BLaER1 treated with 17β-estradiol and CSF1 and Interleukin-3, amounts not matched to agents 10 nM and 100 nM (cell line): ENCODE data around the gene SLFN12.

Source experiments
- H3K27ac ChIP-seq, 11 experiments: shearing (Covaris generic); formaldehyde crosslinking; 2 replicates each; pipeline ENCODE4 v1.8.1; 2022
- H3K27me3 ChIP-seq, 11 experiments: shearing (Covaris generic); formaldehyde crosslinking; 2 replicates each; pipeline ENCODE4 v1.8.1; 2022
- H3K36me3 ChIP-seq, 11 experiments: shearing (Covaris generic); formaldehyde crosslinking; 2 replicates each; pipeline ENCODE4 v1.8.1; 2022
- H3K4me1 ChIP-seq, 10 experiments: shearing (Covaris generic); formaldehyde crosslinking; 2 replicates each; pipeline ENCODE4 v1.8.1; 2022
- H3K4me2 ChIP-seq, 11 experiments: shearing (Covaris generic); formaldehyde crosslinking; 2 replicates each; pipeline ENCODE4 v1.8.1; 2022
- H3K4me3 ChIP-seq, 10 experiments: shearing (Covaris generic); formaldehyde crosslinking; 2 replicates each; pipeline ENCODE4 v1.8.1; 2022
- H3K9ac ChIP-seq, 11 experiments: shearing (Covaris generic); formaldehyde crosslinking; 2 replicates each; pipeline ENCODE4 v1.8.1; 2022
- H3K9me3 ChIP-seq, 11 experiments: shearing (Covaris generic); formaldehyde crosslinking; replicated peaks in 1 of 11; 2 replicates each; pipeline ENCODE4 v1.8.1; 2022
- H4K20me1 ChIP-seq, 11 experiments: shearing (Covaris generic); formaldehyde crosslinking; 2 replicates each; pipeline ENCODE4 v1.8.1; 2022
- Cebpa-rat ChIP-seq, 11 experiments: shearing (Covaris generic); IDR thresholded peaks; 2 replicates each; pipeline ENCODE4 v1.8.1; 2022

Gene SLFN12

GRCh38 chr17:35390156-35390555 is 42.1 kb downstream of the SLFN12 start:
- Histone ChIP-seq H3K9ac (peak overlapping the region in 3 of 11 experiments; percentile 13 to 59 (median 23); a peak in 6 of 22 replicates), H3K4me3 (peak overlapping the region in 1 of 10 experiments; percentile 13; a peak in 1 of 20 replicates), H3K4me1 (peaks cover 0 to 60% (median 37%) of the 10 kb centered on the region in 10 experiments; a peak in 14 of 20 replicates), H3K36me3 (no peaks in the 10 kb centered on the region), H3K27me3 (no peaks in the 10 kb centered on the region), H3K9me3 (peaks cover 0 to 23% (median 6%) of the 10 kb centered on the region in 11 experiments; a peak in 14 of 22 replicates), H3K27ac (peak overlapping the region in 8 of 11 experiments; percentile 45 to 83 (median 68); a peak in 14 of 22 replicates), H3K4me2 (peak overlapping the region in 8 of 11 experiments; percentile 52 to 93 (median 80); a peak in 15 of 22 replicates), H4K20me1 (no peaks in the 10 kb centered on the region)
- TF ChIP-seq Cebpa-rat (IDR thresholded peaks at IDR 0.05) = no peak

- no peak for TF ChIP-seq Cebpa-rat (IDR thresholded peaks at IDR 0.05)
- Histone ChIP-seq H4K20me1 (no peaks in the 10 kb centered on the region), H3K27me3 (no peaks in the 10 kb centered on the region), H3K27ac (no peak overlapping the region), H3K9me3 (peaks cover 22 to 50% (median 28%) of the 10 kb centered on the region in 11 experiments), H3K9ac (no peak overlapping the region), H3K36me3 (0 out of 22 replicates have a peak, but pooled peaks cover 0 to 9% (median 0%) of the 10 kb centered on the region in 11 experiments), H3K4me3 (no peak overlapping the region), H3K4me1 (peaks cover 0 to 46% (median 32%) of the 10 kb centered on the region in 10 experiments; a peak in 14 of 20 replicates), H3K4me2 (no peak overlapping the region)
These were observed 44.8 kb downstream of the SLFN12 start for GRCh38 chr17:35387496-35387895.

GRCh38 chr17:35377706-35378105 is 54.6 kb downstream of the SLFN12 start:
- Histone ChIP-seq H3K27me3 (no peaks in the 10 kb centered on the region), H3K27ac (peak overlapping the region in 4 of 11 experiments; percentile 36 to 99 (median 88); a peak in 8 of 22 replicates), H3K4me1 (peaks cover 9 to 53% (median 27%) of the 10 kb centered on the region in 10 experiments), H4K20me1 (peaks cover 0 to 2% (median 0%) of the 10 kb centered on the region in 11 experiments; a peak in 2 of 22 replicates), H3K9me3 (peaks cover 1 to 26% (median 15%) of the 10 kb centered on the region in 11 experiments; a peak in 19 of 22 replicates), H3K36me3 (no peaks in the 10 kb centered on the region), H3K9ac (no peak overlapping the region), H3K4me3 (no peak overlapping the region), H3K4me2 (peak overlapping the region in 5 of 11 experiments; percentile 49 to 92 (median 84); a peak in 9 of 22 replicates)
- TF ChIP-seq Cebpa-rat (IDR thresholded peaks at IDR 0.05) = no peak

GRCh38 chr17:35377068-35377467 is 55.2 kb downstream of the SLFN12 start:
- Histone ChIP-seq H3K27ac (peak overlapping the region in 4 of 11 experiments; percentile 24 to 99 (median 88); a peak in 7 of 22 replicates), H3K36me3 (0 out of 22 replicates have a peak, but pooled peaks cover 0 to 2% (median 0%) of the 10 kb centered on the region in 11 experiments), H3K9me3 (peaks cover 0 to 22% (median 12%) of the 10 kb centered on the region in 11 experiments; a peak in 19 of 22 replicates), H3K4me3 (no peak overlapping the region), H4K20me1 (peaks cover 0 to 8% (median 0%) of the 10 kb centered on the region in 11 experiments; a peak in 4 of 22 replicates), H3K27me3 (no peaks in the 10 kb centered on the region), H3K9ac (no peak overlapping the region), H3K4me1 (peaks cover 9 to 53% (median 29%) of the 10 kb centered on the region in 10 experiments), H3K4me2 (peak overlapping the region in 6 of 11 experiments; percentile 16 to 92 (median 84); a peak in 9 of 22 replicates)
- TF ChIP-seq Cebpa-rat (IDR thresholded peaks at IDR 0.05) = no peak

GRCh38 chr17:35376245-35376644 is 56.1 kb downstream of the SLFN12 start:
- Histone ChIP-seq H3K36me3 (peaks cover 0 to 10% (median under 1%) of the 10 kb centered on the region in 11 experiments; a peak in 8 of 22 replicates), H4K20me1 (peaks cover 0 to 16% (median 0%) of the 10 kb centered on the region in 11 experiments; a peak in 4 of 22 replicates), H3K27me3 (no peaks in the 10 kb centered on the region), H3K9me3 (peaks cover 0 to 22% (median 12%) of the 10 kb centered on the region in 11 experiments; a peak in 17 of 22 replicates), H3K4me1 (peaks cover 9 to 53% (median 33%) of the 10 kb centered on the region in 10 experiments), H3K4me2 (peak overlapping the region; percentile 61 to 98 (median 84)), H3K27ac (peak overlapping the region; percentile 38 to 99 (median 74); a peak in 20 of 22 replicates), H3K9ac (peak overlapping the region in 10 of 11 experiments; percentile 6 to 79 (median 58); a peak in 15 of 22 replicates), H3K4me3 (peak overlapping the region in 4 of 10 experiments; percentile 3 to 23 (median 17); a peak in 4 of 20 replicates)
- no peak for TF ChIP-seq Cebpa-rat (IDR thresholded peaks at IDR 0.05)

GRCh38 chr17:35374766-35375344 is 57.4 kb downstream of the SLFN12 start:
- Histone ChIP-seq H3K36me3 (peaks cover 4 to 21% (median 14%) of the 10 kb centered on the region in 11 experiments; a peak in 20 of 22 replicates), H4K20me1 (peaks cover 0 to 30% (median 0%) of the 10 kb centered on the region in 11 experiments; a peak in 5 of 22 replicates), H3K27me3 (no peaks in the 10 kb centered on the region), H3K4me3 (peak overlapping the region; percentile 68 to 89 (median 82)), H3K4me1 (peaks cover 9 to 62% (median 37%) of the 10 kb centered on the region in 10 experiments), H3K4me2 (peak overlapping the region; percentile 82 to 98 (median 92)), H3K9ac (peak overlapping the region; percentile 87 to 99 (median 93)), H3K27ac (peak overlapping the region; percentile 90 to 99 (median 94)), H3K9me3 (peaks cover 3 to 26% (median 22%) of the 10 kb centered on the region in 11 experiments; a peak in 21 of 22 replicates)
- no peak for TF ChIP-seq Cebpa-rat (IDR thresholded peaks at IDR 0.05)

- Histone ChIP-seq H3K27ac (peak overlapping the region; percentile 90 to 99 (median 94)), H3K4me3 (peak overlapping the region; percentile 68 to 89 (median 82)), H3K4me2 (peak overlapping the region; percentile 82 to 98 (median 92)), H3K27me3 (no peaks in the 10 kb centered on the region), H3K4me1 (peaks cover 15 to 69% (median 43%) of the 10 kb centered on the region in 10 experiments), H3K9ac (peak overlapping the region; percentile 87 to 99 (median 93)), H4K20me1 (peaks cover 3 to 37% (median 4%) of the 10 kb centered on the region in 11 experiments; a peak in 14 of 22 replicates), H3K36me3 (peaks cover 11 to 28% (median 21%) of the 10 kb centered on the region in 11 experiments), H3K9me3 (peaks cover 4 to 30% (median 28%) of the 10 kb centered on the region in 11 experiments; a peak in 21 of 22 replicates)
- no peak for TF ChIP-seq Cebpa-rat (IDR thresholded peaks at IDR 0.05)
These were observed 58.1 kb downstream of the SLFN12 start for GRCh38 chr17:35373984-35374765.

GRCh38 chr17:35373534-35373983 is 58.7 kb downstream of the SLFN12 start, which contains the start of gene SLFN11:
Gene SLFN11, minus strand, starts transcription at chr17:35373621. Its CDS starts 9,814 bp downstream, at chr17:35363807.
- H3K9me3 ChIP-seq = peaks cover 4 to 33% (median 30%) of the 10 kb centered on the region in 11 experiments; a peak in 21 of 22 replicates
- H3K9ac ChIP-seq = peak within 1 kb of the TSS; percentile 87 to 99 (median 93)
- peak within 1 kb of the TSS; percentile 82 to 98 (median 92) for H3K4me2 ChIP-seq
- H3K27ac ChIP-seq = peak within 1 kb of the TSS; percentile 90 to 99 (median 94)
- TF ChIP-seq Cebpa-rat (IDR thresholded peaks at IDR 0.05) = no peak
- no peaks in the 10 kb centered on the region for H3K27me3 ChIP-seq
- peak within 1 kb of the TSS; percentile 68 to 89 (median 82) for H3K4me3 ChIP-seq
- H4K20me1 ChIP-seq = peaks cover 9 to 43% (median 10%) of the 10 kb centered on the region in 11 experiments; a peak in 17 of 22 replicates
- peaks cover 13 to 34% (median 27%) of the 10 kb centered on the region in 11 experiments for H3K36me3 ChIP-seq
- peaks cover 21 to 75% (median 49%) of the 10 kb centered on the region in 10 experiments for H3K4me1 ChIP-seq
